HL-60/S4 treated with retinoic acid at 250 ng/mL for 4 days and 3 days (cell line): ENCODE results near the gene CNP.

ENCODE experiments used
- in situ Hi-C: fragments of 300-500 bp; cut with MboI; formaldehyde crosslinking; loops from 2 replicates; pipeline ENCODE4 v1.7.0; 2022; ENCODE audit warnings: low sequenced_read_pairs

CNP gene

GRCh38 chr17:42026857-42027589, 60.4 kb downstream of the CNP start:
- in situ Hi-C loops, result no loop called here
